GM18870 (cell line): Measurements from ENCODE around the gene ORC3.
A peak's percentile ranks its signal among the peaks of the same experiment; 100 is the strongest.

Experiments
- ATAC-seq: cut with Tn5 transposase; IDR thresholded peaks from one replicate; pipeline ENCODE4 v1.9.1; 2021; ENCODE audit warnings: moderate library complexity; ENCODE audit not compliant: unreplicated experiment

Gene ORC3

GRCh38 chr6:87589693-87590416, at the start of gene ORC3, which contains the start of gene RARS2:
ORC3 (plus strand) TSS chr6:87590135; CDS start chr6:87590169, 34 bp downstream.
RARS2 (minus strand) TSS chr6:87589987; CDS start chr6:87589957, 30 bp downstream.
- ATAC-seq = peak; percentile 99

- no peak for ATAC-seq
Measured at GRCh38 chr6:87540539-87540938, 49.4 kb upstream of the ORC3 start.

GRCh38 chr6:87541041-87541440, 48.9 kb upstream of the ORC3 start:
- no peak for ATAC-seq

GRCh38 chr6:87541744-87542143, 48.2 kb upstream of the ORC3 start:
- ATAC-seq = no peak

- no peak for ATAC-seq
Measured at GRCh38 chr6:87543696-87544473, 46.0 kb upstream of the ORC3 start.

GRCh38 chr6:87544474-87544735, 45.5 kb upstream of the ORC3 start:
- no peak for ATAC-seq

- ATAC-seq = no peak
Measured at GRCh38 chr6:87551799-87552198, 38.1 kb upstream of the ORC3 start.

- no peak for ATAC-seq
Measured at GRCh38 chr6:87553159-87553765, 36.7 kb upstream of the ORC3 start.

- ATAC-seq = no peak
Measured at GRCh38 chr6:87555506-87555905, 34.4 kb upstream of the ORC3 start.

GRCh38 chr6:87558446-87558845, 31.5 kb upstream of the ORC3 start:
- no peak for ATAC-seq

GRCh38 chr6:87561017-87561416, 28.9 kb upstream of the ORC3 start:
- ATAC-seq = no peak

GRCh38 chr6:87572021-87572420, 17.9 kb upstream of the ORC3 start:
- no peak for ATAC-seq

- ATAC-seq = peak; percentile 70
Measured at GRCh38 chr6:87572883-87573282, 17.1 kb upstream of the ORC3 start.

GRCh38 chr6:87573307-87574024, 16.5 kb upstream of the ORC3 start:
- no peak for ATAC-seq

- ATAC-seq = no peak
Measured at GRCh38 chr6:87574237-87574804, 15.6 kb upstream of the ORC3 start.

GRCh38 chr6:87575423-87575822, 14.5 kb upstream of the ORC3 start:
- no peak for ATAC-seq

- ATAC-seq = no peak
Measured at GRCh38 chr6:87583822-87584221, 6.1 kb upstream of the ORC3 start.

- no peak for ATAC-seq
Measured at GRCh38 chr6:87586371-87587077, 3.4 kb upstream of the ORC3 start.

- no peak for ATAC-seq
Measured at GRCh38 chr6:87588756-87589407, 1.1 kb upstream of the ORC3 start.

GRCh38 chr6:87590417-87590880, 514 bp downstream of the ORC3 start:
- ATAC-seq = no peak
